HepG2 (cell line): ENCODE data around the gene PKMYT1. TPM values are rescaled to one million over a fixed set of nuclear protein-coding genes. Genes with fewer than 3 reads are reported as not detected.

Experiments
- HDAC1 ChIP-seq: sonication (generic); formaldehyde crosslinking; IDR thresholded peaks from 2 replicates; pipeline ENCODE4 v1.5.1; 2020; ENCODE audit warnings: mild to moderate bottlenecking, missing genetic modification reagents
- MYC ChIP-seq: sonication (generic); formaldehyde crosslinking; IDR thresholded peaks from 2 replicates; pipeline ENCODE4 v1.9.0; 2021; ENCODE audit warnings: missing genetic modification reagents, borderline replicate concordance
- NFKB2 ChIP-seq: sonication (generic); formaldehyde crosslinking; IDR thresholded peaks from 2 replicates; pipeline ENCODE4 v1.4.0; 2020; ENCODE audit warnings: missing genetic modification reagents, borderline replicate concordance
- PAXIP1 ChIP-seq: sonication (generic); formaldehyde crosslinking; conservative IDR thresholded peaks from 2 replicates; pipeline ENCODE4 v1.4.0; 2020; ENCODE audit warnings: mild to moderate bottlenecking, missing genetic modification reagents, moderate library complexity
- SOX6 ChIP-seq, 2 experiments: fragments of 450-650 bp in 1 of 2; sonication (generic) in 1 of 2; formaldehyde crosslinking in 1 of 2; IDR thresholded peaks; 2 replicates each; pipeline versions ENCODE4 v1.4.0 to v1.6.1; 2017 to 2020; ENCODE audit warnings: antibody characterized with exemption in 1 of 2, mild to moderate bottlenecking in 1 of 2, missing genetic modification reagents in 1 of 2
- UBTF ChIP-seq: sonication (generic); formaldehyde crosslinking; IDR thresholded peaks from 2 replicates; pipeline ENCODE4 v1.4.0; 2020; ENCODE audit warnings: mild to moderate bottlenecking, missing genetic modification reagents
- ZBTB14 ChIP-seq: sonication (generic); formaldehyde crosslinking; IDR thresholded peaks from 2 replicates; pipeline ENCODE4 v1.4.0; 2020; ENCODE audit warnings: missing genetic modification reagents
- ZBTB2 ChIP-seq: sonication (generic); formaldehyde crosslinking; IDR thresholded peaks from 2 replicates; pipeline ENCODE4 v1.8.0; 2022; ENCODE audit warnings: low read depth, missing genetic modification reagents
- ZBTB39 ChIP-seq: sonication (generic); formaldehyde crosslinking; IDR thresholded peaks from 2 replicates; pipeline ENCODE4 v1.5.0; 2020; ENCODE audit warnings: missing genetic modification reagents
- ZNF33B ChIP-seq: sonication (generic); formaldehyde crosslinking; IDR thresholded peaks from 2 replicates; pipeline ENCODE4 v1.5.1; 2020; ENCODE audit warnings: mild to moderate bottlenecking, missing genetic modification reagents
- ZNF550 ChIP-seq: sonication (generic); formaldehyde crosslinking; IDR thresholded peaks from 2 replicates; pipeline ENCODE4 v1.4.0; 2020; ENCODE audit warnings: mild to moderate bottlenecking, missing genetic modification reagents, borderline replicate concordance
- ZNF598 ChIP-seq: sonication (generic); formaldehyde crosslinking; IDR thresholded peaks from 2 replicates; pipeline ENCODE4 v1.5.1; 2020; ENCODE audit warnings: mild to moderate bottlenecking, missing genetic modification reagents, borderline replicate concordance
- ZNF7 ChIP-seq: IDR thresholded peaks from 2 replicates; pipeline ENCODE4 v1.6.1; 2016; ENCODE audit warnings: missing biosample characterization, missing genetic modification reagents
- ZNF746 ChIP-seq: sonication (generic); formaldehyde crosslinking; IDR thresholded peaks from 2 replicates; pipeline ENCODE4 v1.8.0; 2022; ENCODE audit warnings: mild to moderate bottlenecking, missing genetic modification reagents
- ZNF781 ChIP-seq: sonication (generic); formaldehyde crosslinking; IDR thresholded peaks from 2 replicates; pipeline ENCODE4 v1.5.1; 2020; ENCODE audit warnings: borderline replicate concordance, mild to moderate bottlenecking, missing genetic modification reagents; ENCODE audit errors: not compliant biosample characterization
- polyA plus RNA-seq, 8 experiments: library from polyadenylated mRNA; depleted of rRNA in 3 of 8; stranded (reverse) in 7 of 8; unstranded in 1 of 8; fragments of >200 nt; fragmentation: Illumina TruSeq in 4 of 8; extraction: Trizol in 4 of 8; gene quantifications; 2 replicates each; pipeline versions ENCODE4 v1.2.1 to v1.2.3, GENCODE V29; 2011 to 2016; ENCODE audit warnings: low read depth in 4 of 8, missing spikeins in 1 of 8, mixed read lengths in 1 of 8; ENCODE audit not compliant: insufficient read depth in 1 of 8
- total RNA-seq, 5 experiments: library from RNA; depleted of rRNA; stranded (reverse); fragments of >200 nt; fragmentation: Illumina TruSeq; extraction: Trizol; gene quantifications; 2 replicates each; pipeline ENCODE4 v1.2.3, GENCODE V29; 2016; ENCODE audit warnings: low read depth in 1 of 5

The PKMYT1 gene
- total and polyA plus RNA-seq, 2 of the 13 experiments (the other 11 are each of a cell fraction or from before 2014, with no cell fraction given) = 7.0 to 27.8 TPM

GRCh38 chr16:2969545-2970521, 10.4 kb downstream of the PKMYT1 start (continued):
- TF ChIP-seq PAXIP1 (CRISPR knock-in tag) (peak; percentile 27; the same call in 1 of the 2 replicates), SOX6 (IDR thresholded peaks at IDR 0.05) (no peak), SOX6 (CRISPR knock-in tag; IDR thresholded peaks at IDR 0.05) (peak; percentile 55), ZNF550 (CRISPR knock-in tag) (no peak), ZNF781 (no peak), NFKB2 (CRISPR knock-in tag) (0 out of 2 replicates have a peak, but pooled peaks have one; percentile 17), ZNF746 (CRISPR knock-in tag) (0 out of 2 replicates have a peak, but pooled peaks have one; percentile 28), MYC (CRISPR knock-in tag) (peak; percentile 63; the same call in 1 of the 2 replicates), ZBTB2 (peak; percentile 27; the same call in 1 of the 2 replicates), ZNF33B (CRISPR knock-in tag) (no peak), ZNF7 (CRISPR knock-in tag) (no peak), ZBTB14 (peak; percentile 34; the same call in 1 of the 2 replicates), ZBTB39 (0 out of 2 replicates have a peak, but pooled peaks have one; percentile 52), UBTF (CRISPR knock-in tag) (peak; percentile 83), ZNF598 (CRISPR knock-in tag) (0 out of 2 replicates have a peak, but pooled peaks have one; percentile 24), HDAC1 (CRISPR knock-in tag) (peak; percentile 76)
